Colonic mucosa (tissue), 4 donors: ENCODE data around the gene G6PC2. TPM values are rescaled to one million over a fixed set of nuclear protein-coding genes. Genes with fewer than 3 reads are reported as not detected.
"Not testable (repeated sequence)": the region's sequence is repeated elsewhere in the genome, so short reads cannot be mapped to it uniquely, and the experiment has no call there.

Experiments used
- DNase-seq: peaks from one replicate; pipeline ENCODE4 v3.0.0-alpha.2; 2020
- H3K27ac ChIP-seq: fragments of 200-600 bp; one replicate; pipeline ENCODE4 v1.8.0; 2021
- H3K27me3 ChIP-seq: fragments of 200-600 bp; one replicate; pipeline ENCODE4 v1.8.0; 2021
- H3K36me3 ChIP-seq: fragments of 200-600 bp; one replicate; pipeline ENCODE4 v1.8.0; 2021
- H3K4me1 ChIP-seq: fragments of 200-600 bp; one replicate; pipeline ENCODE4 v1.8.0; 2021; ENCODE audit warnings: mild to moderate bottlenecking
- H3K4me3 ChIP-seq: fragments of 200-600 bp; one replicate; pipeline ENCODE4 v1.8.0; 2021
- H3K9ac ChIP-seq, 2 donors: one replicate each; pipeline ENCODE4 v1.7.0; 2013; ENCODE audit warnings: control low read depth in 2 of 2, low read depth in 2 of 2, low read length in 2 of 2
- H3K9me3 ChIP-seq: fragments of 200-600 bp; one replicate; pipeline ENCODE4 v1.8.0; 2021
- CTCF ChIP-seq: fragments of 200-600 bp; IDR thresholded peaks from one replicate; pipeline ENCODE4 v1.8.0; 2022; ENCODE audit warnings: antibody characterized with exemption, mild to moderate bottlenecking
- intact Hi-C: fragments of 100-400 bp; cut with DNase I; formaldehyde crosslinking; loops from one replicate; pipeline ENCODE4 v1.14.1; 2022
- total RNA-seq, 2 donors: library from RNA; stranded (reverse); fragmentation: NEBNext Ultra II Directional in 1 of 2; extraction: Animal tissue kit (Norgen Biotek cat#: 25700) in 1 of 2; gene quantifications; one replicate each; pipeline ENCODE4 v1.2.1, GENCODE V29; 2021
- donor health status: healthy.
- donor health status: DM: no; HTN: no; CAD: no.
- donor health status: DM: no; HTN: no; CAD: no.

The G6PC2 gene
- total RNA-seq, 2 donors from 2014 or later, result 0.11 TPM; not detected in 1

- no peaks in the 10 kb centered on the region for H3K9me3 ChIP-seq
- intact Hi-C loops, result no loop called here
- no peak for DNase-seq
- H3K27me3 ChIP-seq, result no peaks in the 10 kb centered on the region
- H3K4me1 ChIP-seq, result no peaks in the 10 kb centered on the region
- no peaks in the 10 kb centered on the region for H3K36me3 ChIP-seq
- H3K9ac ChIP-seq, result no peak overlapping the region
- TF ChIP-seq CTCF, result no peak
- H3K27ac ChIP-seq, result no peak overlapping the region
- no peak overlapping the region for H3K4me3 ChIP-seq
These were observed 27.9 kb downstream of the G6PC2 start for GRCh38 chr2:168929031-168929430.

- no peak overlapping the region for H3K27ac ChIP-seq
- no peak for TF ChIP-seq CTCF
- no peaks in the 10 kb centered on the region for H3K27me3 ChIP-seq
- H3K9ac ChIP-seq, result no peak overlapping the region
- H3K9me3 ChIP-seq, result no peaks in the 10 kb centered on the region
- no peak for DNase-seq
- H3K36me3 ChIP-seq, result no peaks in the 10 kb centered on the region
- intact Hi-C loops, result no loop called here
- H3K4me3 ChIP-seq, result no peak overlapping the region
- no peaks in the 10 kb centered on the region for H3K4me1 ChIP-seq
These were observed 29.2 kb downstream of the G6PC2 start for GRCh38 chr2:168930242-168930641.

GRCh38 chr2:168932174-168932573 lies 31.1 kb downstream of the G6PC2 start:
- DNase-seq, H3K27me3 ChIP-seq, H3K27ac ChIP-seq, H3K36me3 ChIP-seq, H3K4me3 ChIP-seq, H3K4me1 ChIP-seq, H3K9me3 ChIP-seq, H3K9ac ChIP-seq, intact Hi-C loops: not testable (repeated sequence)

- no peaks in the 10 kb centered on the region for H3K9me3 ChIP-seq
- H3K27me3 ChIP-seq, result no peaks in the 10 kb centered on the region
- H3K27ac ChIP-seq, result no peak overlapping the region
- H3K9ac ChIP-seq, result no peak overlapping the region
- no peaks in the 10 kb centered on the region for H3K36me3 ChIP-seq
- DNase-seq, result no peak
- H3K4me3 ChIP-seq, result no peak overlapping the region
- intact Hi-C loops, result no loop called here
- no peak for TF ChIP-seq CTCF
- no peaks in the 10 kb centered on the region for H3K4me1 ChIP-seq
These were observed 33.7 kb downstream of the G6PC2 start for GRCh38 chr2:168934826-168935225.

- H3K4me3 ChIP-seq, result no peak overlapping the region
- H3K4me1 ChIP-seq, result no peaks in the 10 kb centered on the region
- H3K9me3 ChIP-seq, result no peaks in the 10 kb centered on the region
- no peak for DNase-seq
- no peaks in the 10 kb centered on the region for H3K27me3 ChIP-seq
- H3K36me3 ChIP-seq, result no peaks in the 10 kb centered on the region
- no peak for TF ChIP-seq CTCF
- no peak overlapping the region for H3K27ac ChIP-seq
- H3K9ac ChIP-seq, result no peak overlapping the region
- intact Hi-C loops, result no loop called here
These were observed 34.9 kb downstream of the G6PC2 start for GRCh38 chr2:168935810-168936581.

- no peak for TF ChIP-seq CTCF
- no peak overlapping the region for H3K4me3 ChIP-seq
- no peaks in the 10 kb centered on the region for H3K36me3 ChIP-seq
- H3K27ac ChIP-seq, result no peak overlapping the region
- H3K9ac ChIP-seq, result no peak overlapping the region
- intact Hi-C loops, result no loop called here
- H3K9me3 ChIP-seq, result no peaks in the 10 kb centered on the region
- H3K27me3 ChIP-seq, result no peaks in the 10 kb centered on the region
- no peak for DNase-seq
- H3K4me1 ChIP-seq, result no peaks in the 10 kb centered on the region
These were observed 38.0 kb downstream of the G6PC2 start for GRCh38 chr2:168939061-168939460.
